Activated CD4-positive, alpha-beta memory T cell treated with anti-CD3 and anti-CD28 coated beads for 36 hours (primary cell): ENCODE measurements around the gene OR2F2. TPM values are rescaled to one million over a fixed set of nuclear protein-coding genes. Genes with fewer than 3 reads are reported as not detected.

Experiments used
- CTCF ChIA-PET: fragments of 350-600 bp; sonication (Branson Sonifier 250); formaldehyde crosslinking; loops from one replicate; lab custom pipeline; 2021; ENCODE audit warnings: antibody characterized with exemption, inconsistent platforms; lab: Charles Lee
- POLR2A ChIA-PET: fragments of 350-600 bp; sonication (Branson Sonifier 250); formaldehyde crosslinking; loops from one replicate; lab custom pipeline; 2021; ENCODE audit warnings: antibody characterized with exemption; lab: Charles Lee
- DNase-seq: peaks from one replicate; pipeline ENCODE4 v3.0.0-alpha.2; 2020
- H3K27ac Mint-ChIP-seq: one replicate; pipeline ENCODE4 v1.8.0; 2021; ENCODE audit warnings: mixed read lengths
- H3K27me3 Mint-ChIP-seq: one replicate; pipeline ENCODE4 v1.8.0; 2021; ENCODE audit warnings: mixed read lengths
- H3K36me3 Mint-ChIP-seq: one replicate; pipeline ENCODE4 v1.8.0; 2021; ENCODE audit warnings: mixed read lengths
- H3K4me1 Mint-ChIP-seq: one replicate; pipeline ENCODE4 v1.8.0; 2021; ENCODE audit warnings: low read depth, mixed read lengths
- H3K4me3 Mint-ChIP-seq: one replicate; pipeline ENCODE4 v1.8.0; 2021; ENCODE audit warnings: mild to moderate bottlenecking, mixed read lengths
- H3K9me3 Mint-ChIP-seq: one replicate; pipeline ENCODE4 v1.8.0; 2021; ENCODE audit warnings: mixed read lengths
- intact Hi-C: fragments of 100-400 bp; cut with micrococcal nuclease; formaldehyde crosslinking; loops from one replicate; pipeline ENCODE4 v1.15.1; 2023
- total RNA-seq, 2 experiments: library from RNA; stranded (reverse); gene quantifications; one replicate each; pipeline ENCODE4 v1.2.3, GENCODE V29; 2021

The OR2F2 gene
- total RNA-seq, 2 experiments from 2014 or later, result not detected

GRCh38 chr7:143958781-143959180 is 23.7 kb downstream of the OR2F2 start:
- ChIA-PET POLR2A (no interaction called here), CTCF (no interaction called here)
- Mint-ChIP-seq H3K4me3 (no peak overlapping the region), H3K27ac (no peak overlapping the region), H3K4me1 (no peaks in the 10 kb centered on the region), H3K36me3 (no peaks in the 10 kb centered on the region), H3K9me3 (no peaks in the 10 kb centered on the region), H3K27me3 (peaks cover 21% of the 10 kb centered on the region)
- intact Hi-C loops, result no loop called here
- DNase-seq, result no peak

- Mint-ChIP-seq H3K27ac (no peak overlapping the region), H3K4me3 (no peak overlapping the region)
- POLR2A ChIA-PET, result no interaction called here
Observed at GRCh38 chr7:143960813-143961610, 26.0 kb downstream of the OR2F2 start.

GRCh38 chr7:143965280-143965679 is 30.2 kb downstream of the OR2F2 start:
- intact Hi-C loops, result no loop called here
- Mint-ChIP-seq H3K27me3 (peaks cover 8% of the 10 kb centered on the region), H3K36me3 (no peaks in the 10 kb centered on the region), H3K4me1 (no peaks in the 10 kb centered on the region), H3K4me3 (no peak overlapping the region), H3K27ac (no peak overlapping the region), H3K9me3 (no peaks in the 10 kb centered on the region)
- no peak for DNase-seq
- ChIA-PET POLR2A (no interaction called here), CTCF (no interaction called here)

More at GRCh38 chr7:143960813-143961610, 26.0 kb downstream of the OR2F2 start:
- H3K36me3 Mint-ChIP-seq, result no peaks in the 10 kb centered on the region
- H3K4me1 Mint-ChIP-seq, result no peaks in the 10 kb centered on the region
- CTCF ChIA-PET, result no interaction called here
- no peak for DNase-seq
- intact Hi-C loops, result no loop called here
- H3K27me3 Mint-ChIP-seq, result peaks cover 21% of the 10 kb centered on the region
- H3K9me3 Mint-ChIP-seq, result no peaks in the 10 kb centered on the region

- CTCF ChIA-PET, result no interaction called here
- H3K27me3 Mint-ChIP-seq, result peaks cover 2% of the 10 kb centered on the region
- no peaks in the 10 kb centered on the region for H3K9me3 Mint-ChIP-seq
Observed at GRCh38 chr7:143967398-143967797, 32.4 kb downstream of the OR2F2 start.

GRCh38 chr7:143973870-143974416 is 38.9 kb downstream of the OR2F2 start:
- no peak for DNase-seq
- CTCF ChIA-PET, result no interaction called here
- intact Hi-C loops, result no loop called here
- peaks cover 5% of the 10 kb centered on the region for H3K27me3 Mint-ChIP-seq
- H3K27ac Mint-ChIP-seq, result no peak overlapping the region
- H3K9me3 Mint-ChIP-seq, result no peaks in the 10 kb centered on the region
- POLR2A ChIA-PET, result no interaction called here
- no peaks in the 10 kb centered on the region for H3K4me1 Mint-ChIP-seq
- no peaks in the 10 kb centered on the region for H3K36me3 Mint-ChIP-seq
- H3K4me3 Mint-ChIP-seq, result no peak overlapping the region

More at GRCh38 chr7:143967398-143967797, 32.4 kb downstream of the OR2F2 start:
- Mint-ChIP-seq H3K27ac (no peak overlapping the region), H3K4me1 (no peaks in the 10 kb centered on the region), H3K4me3 (no peak overlapping the region), H3K36me3 (no peaks in the 10 kb centered on the region)
- no peak for DNase-seq
- intact Hi-C loops, result no loop called here
- POLR2A ChIA-PET, result no interaction called here

GRCh38 chr7:143974459-143974858 is 39.4 kb downstream of the OR2F2 start:
- H3K9me3 Mint-ChIP-seq, result no peaks in the 10 kb centered on the region
- H3K4me1 Mint-ChIP-seq, result no peaks in the 10 kb centered on the region
- CTCF ChIA-PET, result no interaction called here
- POLR2A ChIA-PET, result no interaction called here
- no peak for DNase-seq
- H3K36me3 Mint-ChIP-seq, result no peaks in the 10 kb centered on the region
- intact Hi-C loops, result no loop called here
- no peak overlapping the region for H3K4me3 Mint-ChIP-seq
- H3K27ac Mint-ChIP-seq, result no peak overlapping the region
- peaks cover 5% of the 10 kb centered on the region for H3K27me3 Mint-ChIP-seq

- no peak for DNase-seq
- intact Hi-C loops, result no loop called here
- Mint-ChIP-seq H3K36me3 (no peaks in the 10 kb centered on the region), H3K27ac (no peak overlapping the region), H3K4me1 (no peaks in the 10 kb centered on the region), H3K27me3 (peaks cover 5% of the 10 kb centered on the region), H3K4me3 (no peak overlapping the region), H3K9me3 (no peaks in the 10 kb centered on the region)
- POLR2A ChIA-PET, result no interaction called here
- CTCF ChIA-PET, result no interaction called here
Observed at GRCh38 chr7:143975617-143976016, 40.6 kb downstream of the OR2F2 start.

GRCh38 chr7:143978585-143978984 is 43.6 kb downstream of the OR2F2 start:
- intact Hi-C loops, result no loop called here
- Mint-ChIP-seq H3K36me3 (no peaks in the 10 kb centered on the region), H3K27me3 (peaks cover 5% of the 10 kb centered on the region), H3K9me3 (no peaks in the 10 kb centered on the region), H3K4me3 (no peak overlapping the region), H3K4me1 (no peaks in the 10 kb centered on the region), H3K27ac (no peak overlapping the region)
- POLR2A ChIA-PET, result no interaction called here
- no peak for DNase-seq
- CTCF ChIA-PET, result no interaction called here

GRCh38 chr7:143979359-143979758 is 44.3 kb downstream of the OR2F2 start:
- CTCF ChIA-PET, result no interaction called here
- peaks cover 5% of the 10 kb centered on the region for H3K27me3 Mint-ChIP-seq
- DNase-seq, result no peak
- H3K36me3 Mint-ChIP-seq, result no peaks in the 10 kb centered on the region
- no peak overlapping the region for H3K27ac Mint-ChIP-seq
- H3K9me3 Mint-ChIP-seq, result no peaks in the 10 kb centered on the region
- H3K4me1 Mint-ChIP-seq, result no peaks in the 10 kb centered on the region
- intact Hi-C loops, result no loop called here
- POLR2A ChIA-PET, result no interaction called here
- H3K4me3 Mint-ChIP-seq, result no peak overlapping the region

GRCh38 chr7:143979998-143980397 is 45.0 kb downstream of the OR2F2 start:
- peaks cover 3% of the 10 kb centered on the region for H3K27me3 Mint-ChIP-seq

GRCh38 chr7:143980746-143981510 is 45.9 kb downstream of the OR2F2 start:
- intact Hi-C loops, result no loop called here
- CTCF ChIA-PET, result no interaction called here
- no peaks in the 10 kb centered on the region for H3K4me1 Mint-ChIP-seq
- POLR2A ChIA-PET, result no interaction called here
- H3K27me3 Mint-ChIP-seq, result peaks cover 2% of the 10 kb centered on the region
- H3K36me3 Mint-ChIP-seq, result no peaks in the 10 kb centered on the region
- no peak for DNase-seq
- H3K27ac Mint-ChIP-seq, result no peak overlapping the region
- H3K4me3 Mint-ChIP-seq, result no peak overlapping the region
- H3K9me3 Mint-ChIP-seq, result no peaks in the 10 kb centered on the region

More at GRCh38 chr7:143979998-143980397, 45.0 kb downstream of the OR2F2 start:
- ChIA-PET CTCF (no interaction called here), POLR2A (no interaction called here)
- no peak for DNase-seq
- no peaks in the 10 kb centered on the region for H3K4me1 Mint-ChIP-seq
- no peak overlapping the region for H3K27ac Mint-ChIP-seq
- no peaks in the 10 kb centered on the region for H3K36me3 Mint-ChIP-seq
- intact Hi-C loops, result no loop called here
- H3K4me3 Mint-ChIP-seq, result no peak overlapping the region
- no peaks in the 10 kb centered on the region for H3K9me3 Mint-ChIP-seq

GRCh38 chr7:143983960-143984359 is 48.9 kb downstream of the OR2F2 start:
- H3K4me3 Mint-ChIP-seq, result no peak overlapping the region
- intact Hi-C loops, result no loop called here
- no peaks in the 10 kb centered on the region for H3K36me3 Mint-ChIP-seq
- DNase-seq, result no peak
- peaks cover 9% of the 10 kb centered on the region for H3K4me1 Mint-ChIP-seq
- H3K27ac Mint-ChIP-seq, result no peak overlapping the region
- H3K27me3 Mint-ChIP-seq, result no peaks in the 10 kb centered on the region
- H3K9me3 Mint-ChIP-seq, result no peaks in the 10 kb centered on the region
- ChIA-PET POLR2A (no interaction called here), CTCF (no interaction called here)
